ENCODE results near the gene RFX5. TPM values are rescaled to one million over a fixed set of nuclear protein-coding genes. Genes with fewer than 3 reads are reported as not detected.

Gene RFX5
- total and polyA plus RNA-seq, 4 donors = 5.2 to 17.5 (median 11.1) TPM

- Histone ChIP-seq H3K4me1 (ENCODE audit: control insufficient read depth in 4 of 4, insufficient read depth in 4 of 4, low read length in 3 of 4) (peaks cover 18 to 53% (median 45%) of the 10 kb centered on the region in 4 donors), H3K27ac (ENCODE audit: low read depth in 1 of 2, low read length in 2 of 2) (peak overlapping the region; percentile 26 to 42), H3K36me3 (ENCODE audit: control insufficient read depth in 4 of 4, insufficient read depth in 3 of 4, low read depth in 1 of 4, low read length in 3 of 4) (peaks cover 6 to 16% (median 15%) of the 10 kb centered on the region in 4 donors), H3K9ac (ENCODE audit: low read depth in 1 of 2, low read length in 2 of 2) (no peak overlapping the region), H3K27me3 (ENCODE audit: control insufficient read depth in 4 of 4, insufficient read depth in 4 of 4, low read length in 3 of 4) (no peaks in the 10 kb centered on the region), H3K4me3 (ENCODE audit: low read depth in 1 of 3, low read length in 3 of 3) (no peak overlapping the region), H3K9me3 (ENCODE audit: control insufficient read depth in 4 of 4, low read length in 3 of 4) (no peaks in the 10 kb centered on the region)
- 58% methylated on average over 6 of the region's 6 CpGs for WGBS
- TF ChIP-seq NR2F2 (IDR thresholded peaks at IDR 0.05) (peak; percentile 39), YY1 (IDR thresholded peaks at IDR 0.05) (no peak), RXRA (IDR thresholded peaks at IDR 0.05) (no peak), HNF4G (IDR thresholded peaks at IDR 0.05) (no peak), TAF1 (conservative IDR thresholded peaks at IDR 0.05) (no peak)
- peak; percentile 81 for DNase-seq (ENCODE audit: low spot score)
Observed at GRCh38 chr1:151370211-151370911, 23.3 kb upstream of the RFX5 start.

GRCh38 chr1:151369621-151370048 lies 22.6 kb upstream of the RFX5 start:
- DNase-seq (ENCODE audit: low spot score) = no peak
- H3K4me3 ChIP-seq (ENCODE audit: low read depth in 1 of 3, low read length in 3 of 3) = no peak overlapping the region
- no peak for TF ChIP-seq RXRA (IDR thresholded peaks at IDR 0.05)
- no peak for TF ChIP-seq ZBTB33 (IDR thresholded peaks at IDR 0.05)
- TF ChIP-seq CTCF (IDR thresholded peaks at IDR 0.05; ENCODE audit: low read depth, low read length, missing input control) = no peak
- no peak for TF ChIP-seq JUND (IDR thresholded peaks at IDR 0.05)
- TF ChIP-seq ATF3 (IDR thresholded peaks at IDR 0.05) = no peak
- TF ChIP-seq TAF1 (conservative IDR thresholded peaks at IDR 0.05) = no peak
- TF ChIP-seq GABPA (IDR thresholded peaks at IDR 0.05 in 1 of 2, conservative IDR thresholded peaks at IDR 0.05 in 1 of 2) = no peak
- TF ChIP-seq HNF4A (conservative IDR thresholded peaks at IDR 0.05) = no peak
- no peak for TF ChIP-seq HNF4G (IDR thresholded peaks at IDR 0.05)
- no peak for TF ChIP-seq EGR1 (IDR thresholded peaks at IDR 0.05; ENCODE audit: low read depth in 2 of 2)
- TF ChIP-seq SP1 (IDR thresholded peaks at IDR 0.05) = no peak
- no peak for TF ChIP-seq RAD21 (IDR thresholded peaks at IDR 0.05)
- TF ChIP-seq REST (IDR thresholded peaks at IDR 0.05) = no peak
- TF ChIP-seq YY1 (IDR thresholded peaks at IDR 0.05) = no peak
- no peak for TF ChIP-seq FOXA1 (IDR thresholded peaks at IDR 0.05)
- no peak for TF ChIP-seq MAX (IDR thresholded peaks at IDR 0.05)
- no peak for TF ChIP-seq FOXA2 (IDR thresholded peaks at IDR 0.05)
- TF ChIP-seq NR2F2 (IDR thresholded peaks at IDR 0.05) = no peak
- H3K36me3 ChIP-seq (ENCODE audit: control insufficient read depth in 4 of 4, insufficient read depth in 3 of 4, low read depth in 1 of 4, low read length in 3 of 4) = peaks cover 8 to 23% (median 23%) of the 10 kb centered on the region in 4 donors
- peaks cover 18 to 53% (median 45%) of the 10 kb centered on the region in 4 donors for H3K4me1 ChIP-seq (ENCODE audit: control insufficient read depth in 4 of 4, insufficient read depth in 4 of 4, low read length in 3 of 4)
- no peak overlapping the region for H3K9ac ChIP-seq (ENCODE audit: low read depth in 1 of 2, low read length in 2 of 2)
- peak overlapping the region in 1 of 2 donors; percentile 26 for H3K27ac ChIP-seq (ENCODE audit: low read depth in 1 of 2, low read length in 2 of 2)
- H3K27me3 ChIP-seq (ENCODE audit: control insufficient read depth in 4 of 4, insufficient read depth in 4 of 4, low read length in 3 of 4) = no peaks in the 10 kb centered on the region
- no peaks in the 10 kb centered on the region for H3K9me3 ChIP-seq (ENCODE audit: control insufficient read depth in 4 of 4, low read length in 3 of 4)
- 82% methylated on average over 15 of the region's 15 CpGs for WGBS

Measured in liver (tissue), 9 donors.